Measurements from ENCODE around the gene FRK.

DNA sequence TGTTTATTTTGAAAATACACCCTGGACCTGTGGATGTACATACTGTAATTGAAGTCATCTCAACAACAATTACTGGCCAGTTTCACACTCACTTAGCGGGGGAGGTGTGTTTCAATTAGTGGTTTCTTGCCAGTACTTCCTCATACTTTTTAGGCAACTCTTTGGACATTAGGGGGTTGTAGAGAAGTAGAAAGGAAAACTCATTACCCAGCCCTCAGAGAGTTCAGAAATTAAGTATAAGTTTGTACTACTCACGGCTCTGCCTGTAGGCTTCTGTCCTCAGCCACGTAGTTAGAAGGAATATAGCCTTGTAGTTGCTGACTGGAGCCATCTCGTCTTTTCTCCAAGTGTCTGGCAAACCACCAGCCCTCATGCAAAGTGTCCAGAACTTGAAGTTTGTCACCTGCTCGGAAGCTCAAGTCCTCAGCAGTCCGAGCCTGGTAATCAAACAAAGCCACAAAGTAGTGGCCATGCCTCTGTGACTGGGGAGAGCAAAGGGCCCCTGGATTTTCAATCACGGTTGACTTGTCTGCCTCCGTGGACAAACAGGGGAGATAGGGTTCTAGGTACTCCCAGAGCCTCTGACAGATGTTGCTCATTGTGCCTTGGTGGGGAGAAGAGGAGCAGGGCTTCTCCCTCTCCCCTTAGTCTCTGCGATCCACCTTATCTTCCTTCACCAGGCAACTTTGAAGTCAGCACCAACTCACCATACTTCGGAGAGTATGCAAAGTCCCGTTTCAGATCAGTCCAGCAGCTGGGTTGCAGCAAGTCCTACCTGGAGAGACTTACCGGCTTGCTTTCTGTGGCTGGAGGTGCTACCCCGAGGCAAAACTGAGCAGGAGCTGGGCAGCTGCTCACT, 749 bp downstream of the FRK start:
- TF ChIP-seq, protein P1, sequence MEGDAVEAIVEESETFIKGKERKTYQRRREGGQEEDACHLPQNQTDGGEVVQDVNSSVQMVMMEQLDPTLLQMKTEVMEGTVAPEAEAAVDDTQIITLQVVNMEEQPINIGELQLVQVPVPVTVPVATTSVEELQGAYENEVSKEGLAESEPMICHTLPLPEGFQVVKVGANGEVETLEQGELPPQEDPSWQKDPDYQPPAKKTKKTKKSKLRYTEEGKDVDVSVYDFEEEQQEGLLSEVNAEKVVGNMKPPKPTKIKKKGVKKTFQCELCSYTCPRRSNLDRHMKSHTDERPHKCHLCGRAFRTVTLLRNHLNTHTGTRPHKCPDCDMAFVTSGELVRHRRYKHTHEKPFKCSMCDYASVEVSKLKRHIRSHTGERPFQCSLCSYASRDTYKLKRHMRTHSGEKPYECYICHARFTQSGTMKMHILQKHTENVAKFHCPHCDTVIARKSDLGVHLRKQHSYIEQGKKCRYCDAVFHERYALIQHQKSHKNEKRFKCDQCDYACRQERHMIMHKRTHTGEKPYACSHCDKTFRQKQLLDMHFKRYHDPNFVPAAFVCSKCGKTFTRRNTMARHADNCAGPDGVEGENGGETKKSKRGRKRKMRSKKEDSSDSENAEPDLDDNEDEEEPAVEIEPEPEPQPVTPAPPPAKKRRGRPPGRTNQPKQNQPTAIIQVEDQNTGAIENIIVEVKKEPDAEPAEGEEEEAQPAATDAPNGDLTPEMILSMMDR (IDR thresholded peaks at IDR 0.05; ENCODE audit: poor library complexity): no peak
- TF ChIP-seq EZH2 (IDR thresholded peaks at IDR 0.05; ENCODE audit: borderline replicate concordance) (no peak), EZH2phosphoT487 (IDR thresholded peaks at IDR 0.05; ENCODE audit: low read depth, severe bottlenecking, unreplicated experiment) (no peak)
